CD14-positive monocyte (primary cell): ENCODE data around the gene ITGA11. TPM values are rescaled to one million over a fixed set of nuclear protein-coding genes. Genes with fewer than 3 reads are reported as not detected.

Source experiments
- DNase-seq, 3 donors: peaks; one replicate each; pipeline ENCODE4 v3.0.0-alpha.2; 2011 to 2022
- H2AFZ ChIP-seq: 2 replicates; pipeline ENCODE4 v1.6.0; 2012; ENCODE audit warnings: mild to moderate bottlenecking, low read depth, low read length, inconsistent platforms; ENCODE audit not compliant: insufficient read depth, poor library complexity, severe bottlenecking
- H3K27ac ChIP-seq, 2 donors: 1 replicate in 1 of 2; 2 replicates in 1 of 2; pipeline ENCODE4 v1.5.1; 2012 to 2013; ENCODE audit warnings: low read length in 2 of 2, control low read depth in 1 of 2, inconsistent platforms in 1 of 2, low read depth in 1 of 2, mild to moderate bottlenecking in 1 of 2
- H3K27me3 ChIP-seq, 2 donors: one replicate each; pipeline versions ENCODE4 v1.6.0 to v1.6.1; 2011 to 2013; ENCODE audit warnings: low read length in 2 of 2; ENCODE audit not compliant: control insufficient read depth in 2 of 2, insufficient read depth in 2 of 2
- H3K36me3 ChIP-seq, 2 donors: replicated peaks in 1 of 2; 1 replicate in 1 of 2; 2 replicates in 1 of 2; pipeline versions ENCODE4 v1.5.1 to v1.6.1; 2012 to 2013; ENCODE audit warnings: low read length in 2 of 2, control low read depth in 1 of 2, inconsistent platforms in 1 of 2, mild to moderate bottlenecking in 1 of 2; ENCODE audit not compliant: insufficient read depth in 2 of 2, control insufficient read depth in 1 of 2
- H3K4me1 ChIP-seq, 2 donors: 1 replicate in 1 of 2; 2 replicates in 1 of 2; pipeline versions ENCODE4 v1.5.1 to v1.6.1; 2012 to 2013; ENCODE audit warnings: low read length in 2 of 2, control low read depth in 1 of 2, inconsistent platforms in 1 of 2, mild to moderate bottlenecking in 1 of 2, moderate library complexity in 1 of 2; ENCODE audit not compliant: insufficient read depth in 2 of 2, control insufficient read depth in 1 of 2
- H3K4me2 ChIP-seq: replicated peaks from 2 replicates; pipeline ENCODE3; 2012; ENCODE audit warnings: low read length, moderate library complexity, mild to moderate bottlenecking; ENCODE audit not compliant: poor library complexity, severe bottlenecking; ENCODE audit errors: extremely low read depth
- H3K4me3 ChIP-seq, 3 experiments: fragments of 200-600 bp in 1 of 3; sonication (generic) in 1 of 3; replicated peaks in 1 of 3; 1 replicate in 2 of 3; 2 replicates in 1 of 3; pipeline ENCODE4 v1.5.1; 2011 to 2013; ENCODE audit warnings: low read length in 3 of 3, mild to moderate bottlenecking in 3 of 3, control low read depth in 2 of 3, low read depth in 2 of 3, inconsistent platforms in 1 of 3, moderate library complexity in 1 of 3
- H3K79me2 ChIP-seq: 2 replicates; pipeline ENCODE4 v1.6.0; 2012; ENCODE audit warnings: mild to moderate bottlenecking, control low read depth, inconsistent platforms, low read length, moderate library complexity; ENCODE audit not compliant: insufficient read depth
- H3K9ac ChIP-seq: 2 replicates; pipeline ENCODE4 v1.6.0; 2017; ENCODE audit warnings: low read length, mild to moderate bottlenecking; ENCODE audit not compliant: insufficient read depth, poor library complexity, severe bottlenecking
- H3K9me3 ChIP-seq, 2 donors: replicated peaks in 1 of 2; 1 replicate in 1 of 2; 2 replicates in 1 of 2; pipeline versions ENCODE4 v1.5.1 to v1.6.1; 2012 to 2013; ENCODE audit warnings: low read length in 2 of 2, control low read depth in 1 of 2; ENCODE audit not compliant: control insufficient read depth in 1 of 2, insufficient read depth in 1 of 2
- H4K20me1 ChIP-seq: 2 replicates; pipeline ENCODE4 v1.6.0; 2012; ENCODE audit warnings: mild to moderate bottlenecking, low read length, control low read depth, moderate library complexity; ENCODE audit not compliant: insufficient read depth
- H3K27ac Mint-ChIP-seq, 7 donors: one replicate each; pipeline ENCODE4 v1.8.0; 2020; ENCODE audit warnings: mild to moderate bottlenecking in 7 of 7, mixed read lengths in 7 of 7, moderate library complexity in 6 of 7, inconsistent platforms in 2 of 7
- H3K27me3 Mint-ChIP-seq, 3 donors: one replicate each; pipeline ENCODE4 v1.8.0; 2021 to 2022; ENCODE audit warnings: low read depth in 3 of 3, mild to moderate bottlenecking in 3 of 3, mixed read lengths in 3 of 3, moderate library complexity in 3 of 3, inconsistent platforms in 1 of 3
- H3K36me3 Mint-ChIP-seq, 2 donors: one replicate each; pipeline ENCODE4 v1.8.0; 2020; ENCODE audit warnings: mixed read lengths in 2 of 2, inconsistent platforms in 1 of 2, mild to moderate bottlenecking in 1 of 2
- H3K4me1 Mint-ChIP-seq: one replicate; pipeline ENCODE4 v1.8.0; 2020; ENCODE audit warnings: mild to moderate bottlenecking, mixed read lengths
- H3K4me3 Mint-ChIP-seq, 2 donors: one replicate each; pipeline ENCODE4 v1.8.0; 2020; ENCODE audit warnings: mild to moderate bottlenecking in 2 of 2, mixed read lengths in 2 of 2, moderate library complexity in 1 of 2
- H3K9me3 Mint-ChIP-seq, 7 donors: one replicate each; pipeline ENCODE4 v1.8.0; 2020 to 2022; ENCODE audit warnings: mixed read lengths in 7 of 7, mild to moderate bottlenecking in 6 of 7, moderate library complexity in 6 of 7, inconsistent platforms in 2 of 7
- CTCF ChIP-seq: fragments of 200-600 bp; IDR thresholded peaks from one replicate; pipeline ENCODE4 v1.8.0; 2022; ENCODE audit warnings: antibody characterized with exemption, mild to moderate bottlenecking
- WGBS: methylation state at CpG from one replicate; pipeline ENCODE4 v1.1.5; 2013; ENCODE audit warnings: missing lambda C conversion rate; ENCODE audit not compliant: insufficient coverage; 5-methylcytosine and 5-hydroxymethylcytosine counted together
- intact Hi-C, 2 donors: fragments of 100-400 bp; cut with micrococcal nuclease; formaldehyde crosslinking; loops; one replicate each; pipeline versions ENCODE4 v1.15.0 to v1.15.1; 2023
- polyA plus RNA-seq, 3 donors: library from polyadenylated mRNA; depleted of rRNA in 1 of 3; unstranded in 2 of 3; stranded (reverse) in 1 of 3; fragments of 300-500 nt in 2 of 3; fragments of >200 nt in 1 of 3; fragmentation: Illumina TruSeq in 2 of 3; gene quantifications; 1 replicate in 2 of 3; 2 replicates in 1 of 3; pipeline ENCODE4 v1.2.3, GENCODE V29; 2012 to 2021

ITGA11 gene
- polyA plus RNA-seq, 3 donors = under 0.01 to 0.01 TPM; not detected in 1

GRCh38 chr15:68319997-68320396, 112.0 kb downstream of the ITGA11 start:
- no peaks in the 10 kb centered on the region for H3K4me1 ChIP-seq
- H3K4me3 ChIP-seq = no peak overlapping the region
- H3K36me3 ChIP-seq = no peaks in the 10 kb centered on the region
- no peaks in the 10 kb centered on the region for H3K27me3 ChIP-seq
- H2AFZ ChIP-seq = no peak overlapping the region
- peaks cover 0 to 1% (median 0%) of the 10 kb centered on the region in 7 donors for H3K9me3 Mint-ChIP-seq
- no peak overlapping the region for H3K4me3 Mint-ChIP-seq
- H3K79me2 ChIP-seq = no peaks in the 10 kb centered on the region
- no peak overlapping the region for H3K27ac ChIP-seq
- no peak overlapping the region for H3K4me2 ChIP-seq
- H4K20me1 ChIP-seq = no peaks in the 10 kb centered on the region
- no peak overlapping the region for H3K9ac ChIP-seq
- 97% methylated on average over 9 of the region's 12 CpGs for WGBS
- H3K4me1 Mint-ChIP-seq = no peaks in the 10 kb centered on the region
- H3K27me3 Mint-ChIP-seq = peaks cover 1 to 4% (median 2%) of the 10 kb centered on the region in 3 donors
- no peak for TF ChIP-seq CTCF
- no peak for DNase-seq
- H3K27ac Mint-ChIP-seq = no peak overlapping the region
- no peaks in the 10 kb centered on the region for H3K9me3 ChIP-seq
- intact Hi-C loops = no loop called here
- no peaks in the 10 kb centered on the region for H3K36me3 Mint-ChIP-seq

- no peaks in the 10 kb centered on the region for H3K36me3 ChIP-seq
- DNase-seq = no peak
- no peaks in the 10 kb centered on the region for H3K79me2 ChIP-seq
- H3K4me3 ChIP-seq = no peak overlapping the region
- H3K4me3 Mint-ChIP-seq = no peak overlapping the region
- H3K9ac ChIP-seq = no peak overlapping the region
- H3K4me1 ChIP-seq = no peaks in the 10 kb centered on the region
- no peak overlapping the region for H2AFZ ChIP-seq
- no peak overlapping the region for H3K27ac Mint-ChIP-seq
- no peak overlapping the region for H3K4me2 ChIP-seq
- H3K36me3 Mint-ChIP-seq = no peaks in the 10 kb centered on the region
- H3K4me1 Mint-ChIP-seq = no peaks in the 10 kb centered on the region
- 86% methylated on average over 12 of the region's 18 CpGs for WGBS
- H3K9me3 Mint-ChIP-seq = peaks cover 0 to 1% (median 0%) of the 10 kb centered on the region in 7 donors
- H3K27me3 Mint-ChIP-seq = peaks cover 1 to 4% (median 3%) of the 10 kb centered on the region in 3 donors
- H4K20me1 ChIP-seq = no peaks in the 10 kb centered on the region
- intact Hi-C loops = no loop called here
- H3K27ac ChIP-seq = no peak overlapping the region
- H3K9me3 ChIP-seq = no peaks in the 10 kb centered on the region
- no peak for TF ChIP-seq CTCF
- H3K27me3 ChIP-seq = no peaks in the 10 kb centered on the region
Measured at GRCh38 chr15:68318931-68319909, 112.7 kb downstream of the ITGA11 start.
